H9 (cell line): ENCODE measurements around the gene CACNA1A. TPM values are rescaled to one million over a fixed set of nuclear protein-coding genes. Genes with fewer than 3 reads are reported as not detected.

Experiments used
- DNase-seq: peaks from one replicate; pipeline ENCODE4 v3.0.0-alpha.2; 2017
- H2AFZ ChIP-seq: one replicate; pipeline ENCODE4 v1.6.1; 2013; ENCODE audit warnings: mild to moderate bottlenecking, low read length, control low read depth, moderate library complexity
- H2AK5ac ChIP-seq: 2 replicates; pipeline ENCODE4 v1.6.1; 2013; ENCODE audit warnings: low read length, control low read depth, mixed read lengths; ENCODE audit not compliant: insufficient read length
- H2BK120ac ChIP-seq: one replicate; pipeline ENCODE4 v1.6.1; 2013; ENCODE audit warnings: low read depth, mild to moderate bottlenecking, low read length, control low read depth, inconsistent platforms; ENCODE audit not compliant: poor library complexity, severe bottlenecking
- H2BK12ac ChIP-seq: 2 replicates; pipeline ENCODE4 v1.6.1; 2013; ENCODE audit warnings: low read length, control low read depth, mixed read lengths, low read depth; ENCODE audit not compliant: insufficient read length
- H2BK15ac ChIP-seq: 2 replicates; pipeline ENCODE4 v1.6.1; 2013; ENCODE audit warnings: low read depth, low read length, control low read depth
- H2BK20ac ChIP-seq: one replicate; pipeline ENCODE4 v1.6.1; 2013; ENCODE audit warnings: low read depth, mild to moderate bottlenecking, low read length, control low read depth, inconsistent platforms; ENCODE audit not compliant: poor library complexity, severe bottlenecking
- H2BK5ac ChIP-seq: 2 replicates; pipeline ENCODE4 v1.6.1; 2013; ENCODE audit warnings: low read length, control low read depth, mixed read lengths; ENCODE audit not compliant: insufficient read length
- H3K14ac ChIP-seq: 2 replicates; pipeline ENCODE4 v1.6.1; 2013; ENCODE audit warnings: low read length, control low read depth; ENCODE audit not compliant: insufficient read depth
- H3K18ac ChIP-seq: 2 replicates; pipeline ENCODE4 v1.6.1; 2013; ENCODE audit warnings: low read depth, mild to moderate bottlenecking, mixed read lengths, low read length, control low read depth; ENCODE audit not compliant: insufficient read length
- H3K23ac ChIP-seq: 2 replicates; pipeline ENCODE4 v1.6.1; 2013; ENCODE audit warnings: low read length, control low read depth, mixed read lengths, low read depth; ENCODE audit not compliant: insufficient read length
- H3K23me2 ChIP-seq: 2 replicates; pipeline ENCODE4 v1.6.1; 2013; ENCODE audit warnings: low read depth, mild to moderate bottlenecking, mixed read lengths, low read length, control low read depth; ENCODE audit not compliant: insufficient read length, poor library complexity, severe bottlenecking
- H3K27ac ChIP-seq: 2 replicates; pipeline ENCODE4 v1.5.1; 2013; ENCODE audit warnings: low read length, control low read depth, mixed read lengths, low read depth; ENCODE audit not compliant: insufficient read length
- H3K27me3 ChIP-seq: 2 replicates; pipeline ENCODE4 v1.6.1; 2013; ENCODE audit warnings: low read length, control low read depth, inconsistent platforms; ENCODE audit not compliant: insufficient read depth
- H3K4ac ChIP-seq: 2 replicates; pipeline ENCODE4 v1.6.1; 2013; ENCODE audit warnings: low read depth, mild to moderate bottlenecking, control low read depth, inconsistent platforms, low read length, moderate library complexity
- H3K4me1 ChIP-seq: 2 replicates; pipeline ENCODE4 v1.6.1; 2013; ENCODE audit warnings: low read length, control low read depth, inconsistent platforms; ENCODE audit not compliant: insufficient read depth
- H3K4me2 ChIP-seq: 2 replicates; pipeline ENCODE4 v1.6.1; 2013; ENCODE audit warnings: low read length, control low read depth, mixed read lengths; ENCODE audit not compliant: insufficient read length, insufficient read depth
- H3K56ac ChIP-seq: 2 replicates; pipeline ENCODE4 v1.6.1; 2013; ENCODE audit warnings: low read depth, mild to moderate bottlenecking, mixed read lengths, low read length, control low read depth; ENCODE audit not compliant: insufficient read length
- H3K79me1 ChIP-seq: 2 replicates; pipeline ENCODE4 v1.6.1; 2013; ENCODE audit warnings: low read depth, mild to moderate bottlenecking, moderate library complexity, low read length, control low read depth, inconsistent platforms; ENCODE audit not compliant: insufficient read depth, poor library complexity, severe bottlenecking
- H3K79me2 ChIP-seq: 2 replicates; pipeline ENCODE4 v1.6.1; 2013; ENCODE audit warnings: low read length, control low read depth, inconsistent platforms; ENCODE audit not compliant: insufficient read depth
- H3K9ac ChIP-seq: 2 replicates; pipeline ENCODE4 v1.6.1; 2013; ENCODE audit warnings: low read length, control low read depth, mixed read lengths; ENCODE audit not compliant: insufficient read length; ENCODE audit errors: extremely low read depth
- H3K9me3 ChIP-seq: one replicate; pipeline ENCODE4 v1.6.1; 2013; ENCODE audit warnings: low read depth, low read length, inconsistent platforms; ENCODE audit not compliant: control insufficient read depth
- H3T11ph ChIP-seq: one replicate; pipeline ENCODE4 v1.6.1; 2013; ENCODE audit warnings: mild to moderate bottlenecking, low read length, control low read depth, inconsistent platforms
- H4K20me1 ChIP-seq: one replicate; pipeline ENCODE4 v1.6.1; 2013; ENCODE audit not compliant: control insufficient read depth, insufficient read length, insufficient read depth
- H4K5ac ChIP-seq: 2 replicates; pipeline ENCODE4 v1.6.1; 2013; ENCODE audit warnings: low read depth, mild to moderate bottlenecking, mixed read lengths, low read length, control low read depth; ENCODE audit not compliant: insufficient read length
- H4K8ac ChIP-seq: replicated peaks from 2 replicates; pipeline ENCODE4 v1.6.1; 2013; ENCODE audit warnings: low read length, control low read depth, mixed read lengths, low read depth; ENCODE audit not compliant: insufficient read length
- H4K91ac ChIP-seq: 2 replicates; pipeline ENCODE4 v1.6.1; 2013; ENCODE audit warnings: low read depth, mild to moderate bottlenecking, moderate library complexity, mixed read lengths, low read length, control low read depth; ENCODE audit not compliant: insufficient read length
- H3K27ac Mint-ChIP-seq, 3 experiments: 2 replicates in 2 of 3; 3 replicates in 1 of 3; pipeline ENCODE4 v1.8.0; 2020 to 2021; ENCODE audit warnings: mixed read lengths in 3 of 3, mild to moderate bottlenecking in 1 of 3, moderate library complexity in 1 of 3
- H3K27me3 Mint-ChIP-seq: 2 replicates; pipeline ENCODE4 v1.8.0; 2021; ENCODE audit warnings: low read depth, mild to moderate bottlenecking, moderate library complexity, mixed read lengths
- H3K36me3 Mint-ChIP-seq, 3 experiments: 2 replicates in 2 of 3; 3 replicates in 1 of 3; pipeline ENCODE4 v1.8.0; 2020 to 2021; ENCODE audit warnings: low read depth in 3 of 3, mixed read lengths in 3 of 3; ENCODE audit not compliant: insufficient read depth in 1 of 3
- H3K4me1 Mint-ChIP-seq, 2 experiments: 2 replicates each; pipeline ENCODE4 v1.8.0; 2020; ENCODE audit warnings: mixed read lengths in 2 of 2
- H3K4me3 Mint-ChIP-seq, 2 experiments: 2 replicates in 1 of 2; 3 replicates in 1 of 2; pipeline ENCODE4 v1.8.0; 2020 to 2021; ENCODE audit warnings: mild to moderate bottlenecking in 2 of 2, mixed read lengths in 2 of 2, moderate library complexity in 1 of 2
- H3K9me3 Mint-ChIP-seq, 2 experiments: 2 replicates in 1 of 2; 3 replicates in 1 of 2; pipeline ENCODE4 v1.8.0; 2020; ENCODE audit warnings: mild to moderate bottlenecking in 2 of 2, mixed read lengths in 2 of 2, moderate library complexity in 1 of 2
- total RNA-seq: library from RNA; stranded (reverse); gene quantifications from 2 replicates; pipeline ENCODE4 v1.2.1, GENCODE V29; 2021
- TF ChIP-seq, protein P1 (sequence below): fragments of 200-600 bp; sonication (generic); conservative IDR thresholded peaks from 3 replicates; pipeline ENCODE4 v1.8.0; 2021; ENCODE audit warnings: antibody characterized with exemption, mild to moderate bottlenecking

The CACNA1A gene
- total RNA-seq, 1 experiment from 2014 or later, result 8.0 TPM

GRCh38 chr19:13475044-13475443, 31.2 kb downstream of the CACNA1A start:
- H2BK20ac ChIP-seq, result no peak overlapping the region
- no peaks in the 10 kb centered on the region for H3K79me1 ChIP-seq
- DNase-seq, result no peak
- TF ChIP-seq, protein P1, sequence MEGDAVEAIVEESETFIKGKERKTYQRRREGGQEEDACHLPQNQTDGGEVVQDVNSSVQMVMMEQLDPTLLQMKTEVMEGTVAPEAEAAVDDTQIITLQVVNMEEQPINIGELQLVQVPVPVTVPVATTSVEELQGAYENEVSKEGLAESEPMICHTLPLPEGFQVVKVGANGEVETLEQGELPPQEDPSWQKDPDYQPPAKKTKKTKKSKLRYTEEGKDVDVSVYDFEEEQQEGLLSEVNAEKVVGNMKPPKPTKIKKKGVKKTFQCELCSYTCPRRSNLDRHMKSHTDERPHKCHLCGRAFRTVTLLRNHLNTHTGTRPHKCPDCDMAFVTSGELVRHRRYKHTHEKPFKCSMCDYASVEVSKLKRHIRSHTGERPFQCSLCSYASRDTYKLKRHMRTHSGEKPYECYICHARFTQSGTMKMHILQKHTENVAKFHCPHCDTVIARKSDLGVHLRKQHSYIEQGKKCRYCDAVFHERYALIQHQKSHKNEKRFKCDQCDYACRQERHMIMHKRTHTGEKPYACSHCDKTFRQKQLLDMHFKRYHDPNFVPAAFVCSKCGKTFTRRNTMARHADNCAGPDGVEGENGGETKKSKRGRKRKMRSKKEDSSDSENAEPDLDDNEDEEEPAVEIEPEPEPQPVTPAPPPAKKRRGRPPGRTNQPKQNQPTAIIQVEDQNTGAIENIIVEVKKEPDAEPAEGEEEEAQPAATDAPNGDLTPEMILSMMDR, result no peak
- no peaks in the 10 kb centered on the region for H3K27me3 ChIP-seq
- H3K4me1 Mint-ChIP-seq, result no peaks in the 10 kb centered on the region
- no peak overlapping the region; a peak in 1 of 7 replicates for H3K27ac Mint-ChIP-seq
- H3K27ac ChIP-seq, result no peak overlapping the region
- no peak overlapping the region for H3K14ac ChIP-seq
- H3K4me2 ChIP-seq, result no peak overlapping the region
- peaks cover 16 to 35% (median 31%) of the 10 kb centered on the region in 3 experiments for H3K36me3 Mint-ChIP-seq
- H2AFZ ChIP-seq, result no peak overlapping the region
- peaks cover 2% of the 10 kb centered on the region; the same call in 1 of the 2 replicates for H3K79me2 ChIP-seq
- H3K9me3 Mint-ChIP-seq, result peaks cover 28 to 29% of the 10 kb centered on the region in 2 experiments
- no peak overlapping the region for H3K4me3 Mint-ChIP-seq
- H4K8ac ChIP-seq, result no peak overlapping the region
- no peak overlapping the region for H2AK5ac ChIP-seq
- H3K23ac ChIP-seq, result no peak overlapping the region
- no peak overlapping the region for H3K4ac ChIP-seq
- H3K4me1 ChIP-seq, result no peaks in the 10 kb centered on the region
- peaks cover 18% of the 10 kb centered on the region for H3K27me3 Mint-ChIP-seq
- H2BK5ac ChIP-seq, result no peak overlapping the region
- no peaks in the 10 kb centered on the region for H4K20me1 ChIP-seq
- H3K23me2 ChIP-seq, result no peaks in the 10 kb centered on the region
- H3K9ac ChIP-seq, result no peak overlapping the region
- H2BK120ac ChIP-seq, result no peak overlapping the region
- H3T11ph ChIP-seq, result no peak overlapping the region
- no peak overlapping the region for H4K5ac ChIP-seq
- H2BK15ac ChIP-seq, result no peak overlapping the region
- no peak overlapping the region for H3K56ac ChIP-seq
- H2BK12ac ChIP-seq, result no peak overlapping the region
- peaks cover 14% of the 10 kb centered on the region for H3K9me3 ChIP-seq
- H4K91ac ChIP-seq, result no peak overlapping the region
- no peak overlapping the region for H3K18ac ChIP-seq
